ENCODE results near the gene SPRN. TPM values are rescaled to one million over a fixed set of nuclear protein-coding genes. Genes with fewer than 3 reads are reported as not detected.

Gene SPRN
- total RNA-seq, 1 donor, result 0.18 TPM

- TF ChIP-seq CTCF (IDR thresholded peaks at IDR 0.05; ENCODE audit: insufficient read depth, low read length), result no peak
- peak; percentile 82 for DNase-seq (ENCODE audit: low read depth)
- H3K4me3 ChIP-seq (ENCODE audit: low read depth, low read length), result peak within 1 kb of the TSS; percentile 83
Measured at GRCh38 chr10:133373174-133374090, 51.0 kb downstream of the SPRN start, which contains the start of gene ECHS1. Gene ECHS1, minus strand, starts transcription at chr10:133373354. Its CDS starts 21 bp downstream, at chr10:133373333.

GRCh38 chr10:133372507-133372906 is 51.9 kb downstream of the SPRN start:
- TF ChIP-seq CTCF (IDR thresholded peaks at IDR 0.05; ENCODE audit: insufficient read depth, low read length), result no peak
- no peak for DNase-seq (ENCODE audit: low read depth)

More at GRCh38 chr10:133372507-133372906, 51.9 kb downstream of the SPRN start:
- peak overlapping the region; percentile 83 for H3K4me3 ChIP-seq (ENCODE audit: low read depth, low read length)

Small RNA genes within 50 kb of the gene (small RNA-seq; reads per million reads assigned to genes)
- not detected for gene AL360181.4
- not detected for gene MIR3944

Other genes starting within 250 kb of the SPRN start
- gene UTF1, start 194.4 kb downstream of the SPRN start, total RNA-seq (ENCODE audit: low replicate concordance), result not detected in 2 replicates
- not detected in 2 replicates for gene VENTX, start 186.8 kb downstream of the SPRN start, total RNA-seq (ENCODE audit: low replicate concordance)
- 0.36 TPM in 1 of 2 replicates, not detected in the other for gene ADAM8, start 147.8 kb downstream of the SPRN start, total RNA-seq (ENCODE audit: low replicate concordance)
- gene TUBGCP2, start 115.8 kb downstream of the SPRN start, total RNA-seq (ENCODE audit: low replicate concordance), result 33.0 and 72.8 TPM in 2 replicates
- 1.7 and 22.1 TPM in 2 replicates for gene ZNF511, start 115.7 kb downstream of the SPRN start, total RNA-seq (ENCODE audit: low replicate concordance)
- not detected in 2 replicates for gene CALY, start 87.7 kb downstream of the SPRN start, total RNA-seq (ENCODE audit: low replicate concordance)
- gene PRAP1, start 77.3 kb downstream of the SPRN start, total RNA-seq (ENCODE audit: low replicate concordance), result not detected in 2 replicates
- 4.0 and 16.9 TPM in 2 replicates for gene FUOM, start 66.6 kb downstream of the SPRN start, total RNA-seq (ENCODE audit: low replicate concordance)
- 33.0 and 47.3 TPM in 2 replicates for gene ECHS1, start 51.3 kb downstream of the SPRN start, total RNA-seq (ENCODE audit: low replicate concordance)
- gene PAOX, start 45.4 kb downstream of the SPRN start, total RNA-seq (ENCODE audit: low replicate concordance), result 4.9 and 5.4 TPM in 2 replicates
- gene MTG1, start 30.5 kb downstream of the SPRN start, total RNA-seq (ENCODE audit: low replicate concordance), result 19.0 and 25.4 TPM in 2 replicates
- gene SCART1, start 29.3 kb upstream of the SPRN start, total RNA-seq (ENCODE audit: low replicate concordance), result 1.6 and 13.5 TPM in 2 replicates
- 0.36 and 0.82 TPM in 2 replicates for gene CYP2E1, start 102.7 kb upstream of the SPRN start, total RNA-seq (ENCODE audit: low replicate concordance)
- 0.09 TPM in 1 of 2 replicates, not detected in the other for gene SYCE1, start 141.0 kb upstream of the SPRN start, total RNA-seq (ENCODE audit: low replicate concordance)
- not detected in 2 replicates for gene FRG2B, start 202.2 kb upstream of the SPRN start, total RNA-seq (ENCODE audit: low replicate concordance)

All from fibroblast of the aortic adventitia (primary cell).